ENCODE measurements around the gene PSMD6. TPM values are rescaled to one million over a fixed set of nuclear protein-coding genes. Genes with fewer than 3 reads are reported as not detected.
A peak's percentile ranks its signal among the peaks of the same experiment; 100 is the strongest.

PSMD6 gene
- total and polyA plus RNA-seq, 9 of the 15 experiments (the other 6 are each of a cell fraction or from before 2014, with no cell fraction given): 78.2 to 133 (median 113) TPM

- TF ChIP-seq ZNF512 (tag; IDR thresholded peaks at IDR 0.05) (no peak), FOXP1 (CRISPR knock-in tag; IDR thresholded peaks at IDR 0.05) (no peak), NR2C1 (IDR thresholded peaks at IDR 0.05) (no peak), NR2C1 (tag; IDR thresholded peaks at IDR 0.05) (no peak), STAT5B (CRISPR knock-in tag; IDR thresholded peaks at IDR 0.05) (no peak), ZNF780A (CRISPR knock-in tag; IDR thresholded peaks at IDR 0.05) (no peak), ZNF584 (CRISPR knock-in tag; IDR thresholded peaks at IDR 0.05; ENCODE audit: low read depth) (no peak)
Observed at GRCh38 chr3:63963496-63963895, 59.8 kb downstream of the PSMD6 start (continued).

- no peak overlapping the region for H3K4me3 ChIP-seq
- in situ Hi-C loops (cut with MboI): no loop called here
- H3K79me2 ChIP-seq (ENCODE audit: control insufficient read depth, insufficient read depth, low read length): peaks cover 30% of the 10 kb centered on the region
- no peak overlapping the region for H2AFZ ChIP-seq (ENCODE audit: low read depth, low read length)
- no peak overlapping the region for H3K4me2 ChIP-seq (ENCODE audit: insufficient read depth, low read length)
- no TSS peak for BruUV-seq (replicated peaks)
- FAIRE-seq (peak; percentile 26), DNase-seq (ENCODE audit: extremely low read depth in 1 of 4, low spot score in 3 of 4) (peak; percentile 24 to 52 (median 44)), ATAC-seq (peak; percentile 77)
- ChIA-PET CTCF (ENCODE audit: low intra/inter-chr PET ratio) (interaction anchor here (0.7 kb wide), 1 partner anchor 31 kb away, joined by 3 read pairs; no protein-coding TSS in a partner anchor), POLR2A (no interaction called here)
- intact Hi-C loops (cut with micrococcal nuclease): loop anchor here (2.0 to 10.0 kb wide), 2 partner anchors 31 to 97 kb away; partner anchors contain the start of genes ATXN7 and THOC7
- H3K36me3 ChIP-seq (ENCODE audit: control insufficient read depth, insufficient read depth, low read length): 0 out of 3 replicates have a peak, but pooled peaks cover 5% of the 10 kb centered on the region
- H3K9me1 ChIP-seq (ENCODE audit: control insufficient read depth, insufficient read depth, low read length): peaks cover 3% of the 10 kb centered on the region
- no peak overlapping the region for H3K27ac ChIP-seq (ENCODE audit: extremely low read depth, low read depth, low read length)
- no peaks in the 10 kb centered on the region for H4K20me1 ChIP-seq (replicated peaks; ENCODE audit: control insufficient read depth, insufficient read depth, low read length)
- peaks cover 3 to 15% of the 10 kb centered on the region in 2 experiments; a peak in 4 of 5 replicates for H3K4me1 ChIP-seq (replicated peaks in 1 of 2; ENCODE audit: control insufficient read depth in 2 of 2, insufficient read depth in 2 of 2, low read length in 2 of 2)
- H3K27me3 ChIP-seq (ENCODE audit: control insufficient read depth in 2 of 2, insufficient read depth in 2 of 2, low read length in 2 of 2): no peaks in the 10 kb centered on the region
- H3K9me3 ChIP-seq (replicated peaks; ENCODE audit: control insufficient read depth, insufficient read depth, low read depth, low read length): no peaks in the 10 kb centered on the region
- no peak overlapping the region for H3K9ac ChIP-seq (ENCODE audit: insufficient read depth in 1 of 2, low read depth in 2 of 2, low read length in 2 of 2)
- 11% methylated on average over 2 of the region's 2 CpGs for WGBS (ENCODE audit: insufficient coverage, low coverage, missing lambda C conversion rate)
- no peak for TF ChIP-seq ZNF311 (CRISPR knock-in tag; IDR thresholded peaks at IDR 0.05)
- no peak for TF ChIP-seq ATF3 (IDR thresholded peaks at IDR 0.05)
- TF ChIP-seq ATF3 (CRISPR knock-in tag; conservative IDR thresholded peaks at IDR 0.05): no peak
- TF ChIP-seq RAD21 (CRISPR knock-in tag; conservative IDR thresholded peaks at IDR 0.05 in 1 of 2, IDR thresholded peaks at IDR 0.05 in 1 of 2): peak in 1 of 2 experiments; percentile 27; a peak in 1 of 4 replicates
- TF ChIP-seq CTCF (IDR thresholded peaks at IDR 0.05 in 2 of 3, conservative IDR thresholded peaks at IDR 0.05 in 1 of 3; ENCODE audit: insufficient read depth in 2 of 3, low read depth in 1 of 3, low read length in 3 of 3): peak in 2 of 3 experiments; percentile 42 to 44; a peak in 3 of 6 replicates
- peak; percentile 37; the same call in 1 of the 2 replicates for TF ChIP-seq C11orf30 (IDR thresholded peaks at IDR 0.05; ENCODE audit: low read depth)
- no peak for TF ChIP-seq MECOM (CRISPR knock-in tag; IDR thresholded peaks at IDR 0.05)
- no peak for TF ChIP-seq ZBTB12 (CRISPR knock-in tag; IDR thresholded peaks at IDR 0.05)
- TF ChIP-seq NFE2 (IDR thresholded peaks at IDR 0.05; ENCODE audit: low read depth): 0 out of 2 replicates have a peak, but pooled peaks have one; percentile 36
Observed at GRCh38 chr3:63961891-63962290, 61.4 kb downstream of the PSMD6 start.

All from K562 (cell line).